ENCODE measurements around the gene SNHG17.

DNA sequence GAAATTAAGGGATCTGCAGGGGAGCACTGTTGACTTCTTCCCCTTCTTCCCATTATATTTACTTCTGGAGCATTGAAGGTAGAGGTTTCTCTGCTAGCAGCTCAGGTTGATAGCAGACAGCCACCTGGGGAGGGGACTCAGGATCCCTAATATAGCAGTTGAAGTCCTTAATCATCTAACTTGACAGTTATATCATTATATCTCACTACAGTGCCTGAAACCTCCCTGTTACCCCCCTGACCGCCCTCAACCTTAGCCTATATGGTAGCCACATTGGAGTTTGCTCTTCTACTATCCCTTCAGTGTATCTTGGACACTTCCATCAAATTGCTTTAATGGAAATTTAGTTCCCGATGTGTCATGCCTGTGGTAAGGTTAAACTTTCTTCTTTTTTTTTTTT is 44.5 kb upstream of the SNHG17 start:
- TF ChIP-seq, protein P1, sequence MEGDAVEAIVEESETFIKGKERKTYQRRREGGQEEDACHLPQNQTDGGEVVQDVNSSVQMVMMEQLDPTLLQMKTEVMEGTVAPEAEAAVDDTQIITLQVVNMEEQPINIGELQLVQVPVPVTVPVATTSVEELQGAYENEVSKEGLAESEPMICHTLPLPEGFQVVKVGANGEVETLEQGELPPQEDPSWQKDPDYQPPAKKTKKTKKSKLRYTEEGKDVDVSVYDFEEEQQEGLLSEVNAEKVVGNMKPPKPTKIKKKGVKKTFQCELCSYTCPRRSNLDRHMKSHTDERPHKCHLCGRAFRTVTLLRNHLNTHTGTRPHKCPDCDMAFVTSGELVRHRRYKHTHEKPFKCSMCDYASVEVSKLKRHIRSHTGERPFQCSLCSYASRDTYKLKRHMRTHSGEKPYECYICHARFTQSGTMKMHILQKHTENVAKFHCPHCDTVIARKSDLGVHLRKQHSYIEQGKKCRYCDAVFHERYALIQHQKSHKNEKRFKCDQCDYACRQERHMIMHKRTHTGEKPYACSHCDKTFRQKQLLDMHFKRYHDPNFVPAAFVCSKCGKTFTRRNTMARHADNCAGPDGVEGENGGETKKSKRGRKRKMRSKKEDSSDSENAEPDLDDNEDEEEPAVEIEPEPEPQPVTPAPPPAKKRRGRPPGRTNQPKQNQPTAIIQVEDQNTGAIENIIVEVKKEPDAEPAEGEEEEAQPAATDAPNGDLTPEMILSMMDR (IDR thresholded peaks at IDR 0.05): no peak
- no peak for TF ChIP-seq EZH2 (IDR thresholded peaks at IDR 0.05; ENCODE audit: borderline replicate concordance, insufficient read depth, low read depth, low read length, poor library complexity, severe bottlenecking)

Data from B cell (primary cell).